Measurements from ENCODE around the gene SERPINB6.

- TF ChIP-seq EP300 (IDR thresholded peaks at IDR 0.05) (no peak), CTCF (IDR thresholded peaks at IDR 0.05) (no peak), POLR2A (IDR thresholded peaks at IDR 0.05) (no peak)
Measured at GRCh38 chr6:2937627-2938003, 33.8 kb downstream of the SERPINB6 start.

All from stomach (tissue), 4 donors.